ENCODE results near the gene PTPRC. TPM values are rescaled to one million over a fixed set of nuclear protein-coding genes. Genes with fewer than 3 reads are reported as not detected.

Gene PTPRC
- total RNA-seq, 4 donors from 2014 or later: 4.7 to 11.4 (median 6.7) TPM

GRCh38 chr1:198605406-198605805, 33.4 kb upstream of the PTPRC start:
- WGBS: 86% methylated on average over 4 of the region's 4 CpGs
- H3K4me3 ChIP-seq: no peak overlapping the region
- H3K27ac ChIP-seq: no peak overlapping the region
- TF ChIP-seq POLR2A (IDR thresholded peaks at IDR 0.05): no peak
- no peak for TF ChIP-seq EP300 (IDR thresholded peaks at IDR 0.05)
- TF ChIP-seq, protein P1, sequence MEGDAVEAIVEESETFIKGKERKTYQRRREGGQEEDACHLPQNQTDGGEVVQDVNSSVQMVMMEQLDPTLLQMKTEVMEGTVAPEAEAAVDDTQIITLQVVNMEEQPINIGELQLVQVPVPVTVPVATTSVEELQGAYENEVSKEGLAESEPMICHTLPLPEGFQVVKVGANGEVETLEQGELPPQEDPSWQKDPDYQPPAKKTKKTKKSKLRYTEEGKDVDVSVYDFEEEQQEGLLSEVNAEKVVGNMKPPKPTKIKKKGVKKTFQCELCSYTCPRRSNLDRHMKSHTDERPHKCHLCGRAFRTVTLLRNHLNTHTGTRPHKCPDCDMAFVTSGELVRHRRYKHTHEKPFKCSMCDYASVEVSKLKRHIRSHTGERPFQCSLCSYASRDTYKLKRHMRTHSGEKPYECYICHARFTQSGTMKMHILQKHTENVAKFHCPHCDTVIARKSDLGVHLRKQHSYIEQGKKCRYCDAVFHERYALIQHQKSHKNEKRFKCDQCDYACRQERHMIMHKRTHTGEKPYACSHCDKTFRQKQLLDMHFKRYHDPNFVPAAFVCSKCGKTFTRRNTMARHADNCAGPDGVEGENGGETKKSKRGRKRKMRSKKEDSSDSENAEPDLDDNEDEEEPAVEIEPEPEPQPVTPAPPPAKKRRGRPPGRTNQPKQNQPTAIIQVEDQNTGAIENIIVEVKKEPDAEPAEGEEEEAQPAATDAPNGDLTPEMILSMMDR (IDR thresholded peaks at IDR 0.05): no peak
- no peak for TF ChIP-seq POLR2AphosphoS5 (IDR thresholded peaks at IDR 0.05)
- H3K36me3 ChIP-seq: no peaks in the 10 kb centered on the region
- DNase-seq (ENCODE audit: low spot score in 2 of 2): no peak
- H3K9me3 ChIP-seq: no peaks in the 10 kb centered on the region
- no peaks in the 10 kb centered on the region for H3K4me1 ChIP-seq
- H3K27me3 ChIP-seq: no peaks in the 10 kb centered on the region

DNA sequence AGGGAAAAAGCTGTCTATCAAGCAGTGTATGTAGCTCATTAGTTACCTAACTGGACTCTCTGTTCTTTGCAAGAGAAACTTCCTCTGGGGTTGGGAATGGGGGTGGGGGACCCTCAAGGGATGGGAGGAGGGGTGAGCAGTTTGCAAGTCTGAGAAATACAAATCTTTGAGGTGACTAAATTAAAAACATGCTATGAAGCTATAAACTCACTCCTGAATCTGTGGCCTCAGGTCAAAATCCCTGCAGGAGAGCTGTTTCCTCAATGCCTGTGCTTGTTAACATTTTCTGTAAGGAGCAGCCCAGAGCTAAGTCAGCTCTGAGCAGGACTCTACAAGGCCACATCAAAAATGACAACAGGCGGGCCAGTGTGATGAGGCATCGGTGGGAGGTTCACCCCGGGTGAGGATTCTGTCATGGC, 32.8 kb upstream of the PTPRC start:
- no peaks in the 10 kb centered on the region for H3K36me3 ChIP-seq
- no peaks in the 10 kb centered on the region for H3K9me3 ChIP-seq
- no peak for TF ChIP-seq POLR2A (IDR thresholded peaks at IDR 0.05)
- no peak for TF ChIP-seq POLR2AphosphoS5 (IDR thresholded peaks at IDR 0.05)
- TF ChIP-seq, protein P1 (IDR thresholded peaks at IDR 0.05): no peak
- no peak for TF ChIP-seq EP300 (IDR thresholded peaks at IDR 0.05)
- H3K4me1 ChIP-seq: no peaks in the 10 kb centered on the region
- no peak overlapping the region for H3K4me3 ChIP-seq
- no peaks in the 10 kb centered on the region for H3K27me3 ChIP-seq
- no peak for DNase-seq (ENCODE audit: low spot score in 2 of 2)
- 35% methylated on average over 3 of the region's 3 CpGs for WGBS
- H3K27ac ChIP-seq: no peak overlapping the region

- H3K27ac ChIP-seq: no peak overlapping the region
- TF ChIP-seq EP300 (IDR thresholded peaks at IDR 0.05) (no peak), POLR2AphosphoS5 (IDR thresholded peaks at IDR 0.05) (no peak), POLR2A (IDR thresholded peaks at IDR 0.05) (no peak)
- TF ChIP-seq, protein P1 (IDR thresholded peaks at IDR 0.05): no peak
- no peaks in the 10 kb centered on the region for H3K27me3 ChIP-seq
- 66% methylated on average over 2 of the region's 2 CpGs for WGBS
- H3K36me3 ChIP-seq: no peaks in the 10 kb centered on the region
- no peaks in the 10 kb centered on the region for H3K9me3 ChIP-seq
- no peak overlapping the region for H3K4me3 ChIP-seq
- DNase-seq (ENCODE audit: low spot score in 2 of 2): no peak
- H3K4me1 ChIP-seq: no peaks in the 10 kb centered on the region
Measured at GRCh38 chr1:198607714-198608113, 31.1 kb upstream of the PTPRC start.

DNA sequence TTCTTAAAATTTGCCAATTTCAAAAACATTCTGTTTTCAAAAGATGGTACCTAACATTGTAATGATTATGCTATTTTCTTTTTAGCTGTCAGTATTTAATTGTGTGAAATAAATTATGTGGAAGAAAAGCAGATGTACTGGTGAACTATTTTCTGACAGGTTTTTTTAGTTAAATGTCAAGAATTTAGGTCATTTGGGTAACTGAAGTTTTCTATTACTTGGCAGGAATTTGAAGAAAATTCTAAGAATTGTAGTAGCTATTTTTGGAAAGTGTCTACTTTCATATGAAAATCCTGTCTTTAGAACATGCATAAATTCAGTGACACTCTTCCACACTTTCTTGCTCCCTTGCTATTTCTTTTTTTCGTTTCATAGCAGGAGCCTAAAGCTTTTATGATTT, 28.5 kb upstream of the PTPRC start:
- no peak overlapping the region for H3K4me3 ChIP-seq
- no peak for TF ChIP-seq EP300 (IDR thresholded peaks at IDR 0.05)
- no peak for TF ChIP-seq POLR2AphosphoS5 (IDR thresholded peaks at IDR 0.05)
- TF ChIP-seq, protein P1 (IDR thresholded peaks at IDR 0.05): no peak
- no peak for TF ChIP-seq POLR2A (IDR thresholded peaks at IDR 0.05)
- no peaks in the 10 kb centered on the region for H3K36me3 ChIP-seq
- no peaks in the 10 kb centered on the region for H3K4me1 ChIP-seq
- 44% methylated on average over 1 of the region's 1 CpG for WGBS
- H3K9me3 ChIP-seq: no peaks in the 10 kb centered on the region
- no peak overlapping the region for H3K27ac ChIP-seq
- H3K27me3 ChIP-seq: no peaks in the 10 kb centered on the region
- DNase-seq (ENCODE audit: low spot score in 2 of 2): no peak

- no peak overlapping the region for H3K27ac ChIP-seq
- TF ChIP-seq POLR2AphosphoS5 (IDR thresholded peaks at IDR 0.05): no peak
- WGBS: 90% methylated on average over 5 of the region's 5 CpGs
- DNase-seq (ENCODE audit: low spot score in 2 of 2): no peak
- H3K9me3 ChIP-seq: no peaks in the 10 kb centered on the region
- H3K4me1 ChIP-seq: no peaks in the 10 kb centered on the region
- H3K27me3 ChIP-seq: no peaks in the 10 kb centered on the region
- H3K36me3 ChIP-seq: no peaks in the 10 kb centered on the region
- no peak overlapping the region for H3K4me3 ChIP-seq
Measured at GRCh38 chr1:198611219-198611618, 27.6 kb upstream of the PTPRC start.

Measured in suprapubic skin (tissue), 4 donors.